Stimulated activated CD8-positive, alpha-beta memory T cell treated with anti-CD3 and anti-CD28 coated beads, Interleukin-7, amount 100 ng/mL, for 24 hours (primary cell): Measurements from ENCODE around the gene TUBB2B.
"Not testable (repeated sequence)": the region's sequence is repeated elsewhere in the genome, so short reads cannot be mapped to it uniquely, and the experiment has no call there.

Experiments
- DNase-seq: peaks from one replicate; pipeline ENCODE4 v3.0.0-alpha.2; 2020; ENCODE audit warnings: low read depth

Gene TUBB2B

GRCh38 chr6:3186974-3187382, 40.5 kb downstream of the TUBB2B start:
- DNase-seq = no peak

GRCh38 chr6:3183066-3183465, 44.4 kb downstream of the TUBB2B start:
- no peak for DNase-seq

- no peak for DNase-seq
Observed at GRCh38 chr6:3181105-3181504, 46.3 kb downstream of the TUBB2B start.

DNA sequence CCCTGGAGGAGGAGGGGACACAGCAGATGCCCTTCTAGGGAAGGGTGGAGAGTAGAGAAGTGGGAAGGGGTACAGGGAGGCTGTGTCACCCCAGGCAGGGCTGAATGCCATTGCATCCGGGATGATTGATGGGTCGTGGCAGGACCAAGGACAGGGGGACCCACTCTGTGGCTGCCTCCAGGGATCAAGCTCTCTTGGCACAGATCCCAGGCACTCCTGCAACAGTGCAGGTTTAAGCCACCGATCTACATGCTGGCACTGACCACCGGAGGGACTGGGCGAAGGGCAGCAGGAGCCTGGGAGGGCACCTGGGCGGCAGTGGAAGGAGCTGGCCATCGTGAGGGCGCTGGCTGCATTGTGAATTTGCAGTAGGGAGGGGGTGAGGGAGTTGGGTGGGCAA, 47.5 kb downstream of the TUBB2B start:
- DNase-seq = not testable (repeated sequence)

GRCh38 chr6:3178666-3179065, 48.8 kb downstream of the TUBB2B start:
- not testable (repeated sequence) for DNase-seq

- DNase-seq = peak; percentile 14
Observed at GRCh38 chr6:3176562-3177355, 50.7 kb downstream of the TUBB2B start.

- no peak for DNase-seq
Observed at GRCh38 chr6:3175715-3176402, 51.6 kb downstream of the TUBB2B start.
